Natural killer cell (primary cell): Measurements from ENCODE around the gene RNF7. TPM values are rescaled to one million over a fixed set of nuclear protein-coding genes. Genes with fewer than 3 reads are reported as not detected.

Source experiments
- ATAC-seq, 3 donors: fragments of 150-1000 bp in 2 of 3; fragments of 200-7000 bp in 1 of 3; cut with Tn5 transposase; 1 replicate in 1 of 3; 2 replicates in 2 of 3; pipeline ENCODE4 v1.10.0; 2021; ENCODE audit warnings: mild to moderate bottlenecking in 2 of 3, moderate library complexity in 2 of 3
- DNase-seq, 2 donors: peaks; one replicate each; pipeline versions ENCODE4 v3.0.0 to v3.0.0-alpha.2; 2013 to 2021; ENCODE audit warnings: mixed read lengths in 1 of 2
- H3K27ac ChIP-seq: one replicate; pipeline ENCODE4 v1.5.1; 2013; ENCODE audit warnings: mild to moderate bottlenecking, low read length
- H3K27me3 ChIP-seq: one replicate; pipeline ENCODE4 v1.6.1; 2013; ENCODE audit warnings: low read length; ENCODE audit not compliant: control insufficient read depth, insufficient read depth
- H3K36me3 ChIP-seq: one replicate; pipeline ENCODE4 v1.6.1; 2013; ENCODE audit warnings: low read length; ENCODE audit not compliant: control insufficient read depth, insufficient read depth
- H3K4me1 ChIP-seq: one replicate; pipeline ENCODE4 v1.6.1; 2013; ENCODE audit warnings: low read length; ENCODE audit not compliant: control insufficient read depth, insufficient read depth
- H3K4me3 ChIP-seq: one replicate; pipeline ENCODE4 v1.5.1; 2013; ENCODE audit warnings: low read length
- H3K9me3 ChIP-seq: one replicate; pipeline ENCODE4 v1.6.1; 2013; ENCODE audit warnings: low read length; ENCODE audit not compliant: control insufficient read depth, insufficient read depth
- H3K27ac Mint-ChIP-seq, 2 donors: one replicate each; pipeline ENCODE4 v1.8.0; 2022; ENCODE audit warnings: mild to moderate bottlenecking in 2 of 2, mixed read lengths in 2 of 2, moderate library complexity in 1 of 2
- H3K27me3 Mint-ChIP-seq, 2 donors: one replicate each; pipeline ENCODE4 v1.8.0; 2022; ENCODE audit warnings: low read depth in 2 of 2, mixed read lengths in 2 of 2
- H3K36me3 Mint-ChIP-seq: one replicate; pipeline ENCODE4 v1.8.0; 2022; ENCODE audit warnings: mixed read lengths
- H3K4me1 Mint-ChIP-seq, 2 donors: one replicate each; pipeline ENCODE4 v1.8.0; 2022; ENCODE audit warnings: mixed read lengths in 2 of 2
- H3K4me3 Mint-ChIP-seq: one replicate; pipeline ENCODE4 v1.8.0; 2022; ENCODE audit warnings: mild to moderate bottlenecking, moderate library complexity, mixed read lengths
- H3K9me3 Mint-ChIP-seq, 2 donors: one replicate each; pipeline ENCODE4 v1.8.0; 2022; ENCODE audit warnings: mixed read lengths in 2 of 2
- CTCF ChIP-seq: fragments of 200-600 bp; IDR thresholded peaks from one replicate; pipeline ENCODE4 v1.8.0; 2022; ENCODE audit warnings: antibody characterized with exemption
- WGBS: methylation state at CpG from one replicate; pipeline ENCODE4 v1.1.7; 2013; ENCODE audit warnings: missing lambda C conversion rate; ENCODE audit not compliant: insufficient coverage; 5-methylcytosine and 5-hydroxymethylcytosine counted together
- intact Hi-C: fragments of 100-400 bp; cut with micrococcal nuclease; formaldehyde crosslinking; loops from one replicate; pipeline ENCODE4 v1.14.2; 2022
- total RNA-seq, 4 donors: library from RNA; stranded (reverse); fragments of 120-200 nt in 1 of 4; gene quantifications; one replicate each; pipeline versions ENCODE4 v1.2.3 to v1.2.4, GENCODE V29; 2013 to 2022

RNF7 gene
- total RNA-seq, 3 donors from 2014 or later (not counting 1 experiment from before 2014, with no cell fraction given): 65.0 to 75.0 (median 73.4) TPM

- Mint-ChIP-seq H3K4me1 (no peaks in the 10 kb centered on the region), H3K27ac (no peak overlapping the region), H3K9me3 (no peaks in the 10 kb centered on the region), H3K36me3 (no peaks in the 10 kb centered on the region), H3K27me3 (peaks cover 0 to 4% of the 10 kb centered on the region in 2 donors), H3K4me3 (no peak overlapping the region)
- H3K9me3 ChIP-seq: no peaks in the 10 kb centered on the region
- intact Hi-C loops: no loop called here
- H3K27me3 ChIP-seq: no peaks in the 10 kb centered on the region
- ATAC-seq (no peak), DNase-seq (no peak)
- WGBS: 80% methylated on average over 4 of the region's 4 CpGs
- no peaks in the 10 kb centered on the region for H3K4me1 ChIP-seq
- no peak overlapping the region for H3K4me3 ChIP-seq
- H3K27ac ChIP-seq: no peak overlapping the region
- H3K36me3 ChIP-seq: no peaks in the 10 kb centered on the region
- no peak for TF ChIP-seq CTCF
These were observed 29.7 kb upstream of the RNF7 start for GRCh38 chr3:141708367-141708766.

DNA sequence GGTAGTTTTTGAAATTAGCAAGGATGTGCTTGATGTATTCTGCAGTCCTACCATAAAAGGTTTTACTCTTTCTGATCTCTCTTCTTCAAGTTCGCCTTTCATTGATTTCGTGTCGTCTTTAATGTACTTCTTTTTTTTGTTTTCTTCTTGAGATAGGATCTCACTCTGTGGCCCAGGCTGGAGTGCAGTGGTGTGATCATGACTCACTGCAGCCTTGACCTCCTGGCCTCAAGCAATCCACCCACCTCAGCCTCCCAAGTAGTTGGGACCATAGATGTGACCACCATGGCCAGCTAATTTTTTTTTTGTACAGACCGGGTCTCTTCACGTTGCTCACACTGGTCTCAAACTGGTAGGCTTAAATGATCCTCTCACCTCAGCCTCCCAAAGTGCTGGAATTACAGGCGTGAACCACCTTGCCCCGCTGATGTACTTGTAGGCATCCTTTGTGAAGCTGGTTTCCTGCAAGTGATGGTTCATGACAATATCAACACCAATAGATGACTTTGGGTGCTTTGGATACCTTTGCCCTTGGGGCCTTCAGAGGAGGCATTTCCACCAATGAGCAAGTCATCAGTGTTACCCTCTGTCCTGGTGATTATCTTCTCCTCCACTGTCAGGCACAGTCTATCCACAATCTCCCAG is 28.9 kb upstream of the RNF7 start:
- Histone ChIP-seq H3K9me3 (no peaks in the 10 kb centered on the region), H3K27me3 (no peaks in the 10 kb centered on the region), H3K27ac (no peak overlapping the region), H3K4me3 (no peak overlapping the region), H3K36me3 (no peaks in the 10 kb centered on the region), H3K4me1 (no peaks in the 10 kb centered on the region)
- TF ChIP-seq CTCF: no peak
- Mint-ChIP-seq H3K9me3 (no peaks in the 10 kb centered on the region), H3K4me3 (no peak overlapping the region), H3K27ac (no peak overlapping the region), H3K4me1 (no peaks in the 10 kb centered on the region), H3K27me3 (no peaks in the 10 kb centered on the region), H3K36me3 (no peaks in the 10 kb centered on the region)
- intact Hi-C loops: no loop called here
- 89% methylated on average over 7 of the region's 7 CpGs for whole genome bisulfite sequencing
- DNase-seq (no peak), ATAC-seq (no peak)

DNA sequence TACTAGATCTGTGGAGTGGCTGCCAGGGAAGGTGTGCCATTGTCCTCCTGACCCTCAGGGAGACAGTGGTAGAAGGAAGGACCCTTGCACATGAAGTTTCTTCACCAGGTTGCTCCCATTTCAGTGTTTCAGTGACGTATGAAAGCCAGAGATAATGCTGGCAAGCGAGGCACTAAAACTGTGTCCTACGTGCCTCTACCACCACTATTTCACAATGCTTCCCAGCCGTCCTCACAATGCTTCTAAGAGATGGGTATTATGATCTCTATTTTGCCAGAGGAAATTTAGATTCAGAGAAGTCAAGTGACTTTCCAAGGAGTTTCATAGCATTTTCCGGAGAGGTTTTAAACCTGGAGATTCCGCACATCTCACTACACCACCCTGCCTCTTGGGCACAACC is 28.0 kb upstream of the RNF7 start:
- no peak overlapping the region for H3K27ac ChIP-seq
- H3K27me3 ChIP-seq: no peaks in the 10 kb centered on the region
- WGBS: 90% methylated on average over 4 of the region's 6 CpGs
- H3K4me3 ChIP-seq: no peak overlapping the region
- Mint-ChIP-seq H3K27me3 (no peaks in the 10 kb centered on the region), H3K4me3 (no peak overlapping the region), H3K27ac (no peak overlapping the region), H3K9me3 (no peaks in the 10 kb centered on the region), H3K36me3 (no peaks in the 10 kb centered on the region), H3K4me1 (no peaks in the 10 kb centered on the region)
- no peak for TF ChIP-seq CTCF
- H3K4me1 ChIP-seq: no peaks in the 10 kb centered on the region
- ATAC-seq: no peak
- H3K36me3 ChIP-seq: no peaks in the 10 kb centered on the region
- intact Hi-C loops: no loop called here
- DNase-seq: no peak
- H3K9me3 ChIP-seq: no peaks in the 10 kb centered on the region
